Left ventricle myocardium superior (tissue), 1 donor: Measurements from ENCODE around the gene AGPAT1. TPM values are rescaled to one million over a fixed set of nuclear protein-coding genes. Genes with fewer than 3 reads are reported as not detected.

ENCODE experiments used
- ATAC-seq: fragments of 200-7000 bp; cut with Tn5 transposase; one replicate; pipeline ENCODE4 v1.9.1; 2020; ENCODE audit warnings: mild to moderate bottlenecking, moderate library complexity
- DNase-seq: peaks from one replicate; pipeline ENCODE4 v3.0.0-alpha.2; 2020
- intact Hi-C: fragments of 100-400 bp; cut with micrococcal nuclease; formaldehyde crosslinking; loops from one replicate; pipeline ENCODE4 v1.11.0; 2022
- total RNA-seq: library from RNA; stranded (reverse); fragmentation: NEBNext Ultra II Directional; extraction: Animal tissue kit (Norgen Biotek cat#: 25700); gene quantifications from one replicate; pipeline ENCODE4 v1.2.1, GENCODE V29; 2021
- donor health status: DM: no; HTN: yes; CAD: no; lungs with severe emphysema.

The AGPAT1 gene
- total RNA-seq, 1 donor from 2014 or later: 49.7 TPM

- intact Hi-C loops: loop anchor here (10.0 kb wide), 1 partner anchor 52 kb away; the partner anchor contains the start of gene ATF6B
- ATAC-seq (no peak), DNase-seq (no peak)
These were observed 745 bp upstream of the AGPAT1 start for GRCh38 chr6:32176476-32177182.

DNA sequence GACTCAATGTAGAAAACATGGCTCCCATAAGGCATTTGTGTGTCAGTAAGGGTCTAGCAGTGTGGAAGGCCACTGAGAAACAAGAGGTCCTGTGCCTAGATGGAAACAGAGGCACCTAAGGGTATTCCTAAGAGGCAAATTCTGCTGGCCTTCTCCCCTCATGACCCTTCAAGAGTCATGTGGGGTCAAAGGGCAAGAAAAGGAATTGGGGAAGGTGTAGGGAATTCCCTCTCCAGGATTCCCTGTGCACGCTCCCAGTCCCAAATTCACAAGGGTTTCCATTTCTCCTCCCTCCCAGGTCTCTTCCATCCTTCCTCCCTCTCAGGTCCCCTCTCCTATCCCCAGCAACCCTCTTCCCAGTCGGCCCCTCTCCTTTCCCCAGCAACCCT is 568 bp downstream of the AGPAT1 start:
- ATAC-seq: no peak
- DNase-seq: no peak
- intact Hi-C loops: loop anchor here (10.0 kb wide), 1 partner anchor 51 kb away; the partner anchor contains the start of gene ATF6B

- ATAC-seq (no peak), DNase-seq (no peak)
- intact Hi-C loops: loop anchor here (10.0 kb wide), 1 partner anchor 50 kb away; the partner anchor contains the start of gene ATF6B
These were observed 1.5 kb downstream of the AGPAT1 start for GRCh38 chr6:32174416-32174815.

- intact Hi-C loops: loop anchor here (10.0 kb wide), 1 partner anchor 48 kb away; the partner anchor contains the start of gene ATF6B
- ATAC-seq: no peak
- no peak for DNase-seq
These were observed 2.7 kb downstream of the AGPAT1 start for GRCh38 chr6:32173051-32173727.

DNA sequence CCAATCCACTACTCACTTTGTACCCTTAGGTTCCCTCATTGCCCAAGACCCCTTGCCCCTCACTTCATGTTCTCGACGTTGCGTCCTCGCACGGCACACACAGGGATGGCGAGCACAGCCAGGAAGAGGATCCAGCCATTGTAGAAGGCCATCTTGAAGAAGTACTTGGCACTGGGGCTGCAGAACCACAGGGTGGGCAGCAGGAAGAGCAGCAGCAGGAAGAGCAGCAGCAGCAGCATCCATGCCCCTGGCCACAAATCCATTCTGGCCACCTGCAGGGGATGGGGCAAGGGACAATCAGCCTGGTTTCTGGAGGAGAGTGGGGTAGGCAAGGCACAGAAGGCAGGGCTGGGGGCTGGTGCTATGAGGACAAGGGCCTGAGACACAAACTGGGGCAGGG is 4.7 kb downstream of the AGPAT1 start:
- no peak for DNase-seq
- intact Hi-C loops: loop anchor here (10.0 kb wide), 1 partner anchor 46 kb away; the partner anchor contains the start of gene ATF6B

GRCh38 chr6:32170294-32170693 is 5.6 kb downstream of the AGPAT1 start:
- intact Hi-C loops: loop anchor here (10.0 kb wide), 1 partner anchor 45 kb away; the partner anchor contains the start of gene ATF6B
- ATAC-seq (no peak), DNase-seq (no peak)

More for the DNA sequence above, 4.7 kb downstream of the AGPAT1 start:
- no peak for ATAC-seq

DNA sequence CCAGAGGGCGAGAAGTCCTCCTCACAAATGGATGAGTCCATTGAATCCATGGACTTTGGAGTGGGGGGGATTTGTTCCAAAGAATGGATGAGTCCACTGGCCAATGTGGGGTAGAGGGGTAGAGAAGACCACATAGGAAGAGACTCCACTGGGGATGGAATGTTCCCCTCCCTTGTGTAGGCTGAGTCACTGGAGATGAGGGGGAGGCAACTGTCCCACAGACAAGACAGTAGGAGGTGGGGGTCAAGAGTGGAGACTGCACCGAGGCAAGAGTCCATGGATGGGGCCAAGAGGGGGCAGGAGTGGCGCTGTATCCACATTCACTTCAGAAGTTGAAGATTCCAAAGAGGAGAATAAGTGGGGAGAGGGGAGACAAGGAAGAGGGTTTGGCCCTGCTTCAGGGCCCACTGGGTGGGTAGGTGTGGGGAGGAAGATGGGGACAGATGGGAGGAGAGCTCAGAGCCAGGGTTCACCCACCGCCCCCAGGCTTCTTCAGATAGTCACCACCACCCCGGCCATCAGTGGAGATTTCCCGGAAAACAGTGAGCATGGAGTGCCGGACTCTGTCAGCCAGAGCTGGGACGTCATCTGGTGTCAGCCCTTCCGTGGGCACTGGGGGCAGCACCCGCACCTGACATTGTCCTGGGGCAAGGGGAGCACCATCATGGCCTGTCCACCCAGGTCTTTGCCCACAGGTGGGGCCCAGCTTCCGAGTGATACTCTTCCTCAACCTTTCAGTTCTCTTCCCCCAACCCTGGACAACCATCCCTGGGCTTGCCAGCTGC is 6.9 kb downstream of the AGPAT1 start:
- intact Hi-C loops: no loop called here
- DNase-seq (no peak), ATAC-seq (no peak)

GRCh38 chr6:32168350-32168749 is 7.5 kb downstream of the AGPAT1 start:
- no peak for ATAC-seq
- DNase-seq: no peak
- intact Hi-C loops: no loop called here

DNA sequence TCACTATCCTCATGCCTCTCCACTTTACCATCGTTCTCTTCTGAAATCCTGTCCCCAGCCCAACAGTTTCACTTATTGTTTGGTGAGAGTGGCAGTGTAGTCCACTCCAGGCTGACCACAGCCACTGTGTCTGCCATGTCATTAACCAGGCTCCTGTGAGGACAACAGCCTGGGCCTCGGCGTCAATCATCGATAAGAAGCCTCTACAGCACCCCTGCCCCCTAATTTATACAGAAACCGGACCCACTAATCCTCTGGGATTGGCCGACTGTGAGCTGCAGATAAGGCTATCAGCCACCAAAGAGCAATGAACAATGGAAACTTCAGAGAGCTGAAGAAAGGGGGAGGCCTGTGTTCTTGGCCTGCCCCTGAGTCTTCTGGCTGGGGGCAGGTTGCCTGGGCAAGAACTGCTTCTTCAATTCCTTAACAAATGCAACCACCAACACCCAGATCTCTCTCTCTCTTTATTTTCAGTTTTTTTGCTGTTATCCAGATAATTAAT is 8.1 kb downstream of the AGPAT1 start:
- no peak for ATAC-seq

DNA sequence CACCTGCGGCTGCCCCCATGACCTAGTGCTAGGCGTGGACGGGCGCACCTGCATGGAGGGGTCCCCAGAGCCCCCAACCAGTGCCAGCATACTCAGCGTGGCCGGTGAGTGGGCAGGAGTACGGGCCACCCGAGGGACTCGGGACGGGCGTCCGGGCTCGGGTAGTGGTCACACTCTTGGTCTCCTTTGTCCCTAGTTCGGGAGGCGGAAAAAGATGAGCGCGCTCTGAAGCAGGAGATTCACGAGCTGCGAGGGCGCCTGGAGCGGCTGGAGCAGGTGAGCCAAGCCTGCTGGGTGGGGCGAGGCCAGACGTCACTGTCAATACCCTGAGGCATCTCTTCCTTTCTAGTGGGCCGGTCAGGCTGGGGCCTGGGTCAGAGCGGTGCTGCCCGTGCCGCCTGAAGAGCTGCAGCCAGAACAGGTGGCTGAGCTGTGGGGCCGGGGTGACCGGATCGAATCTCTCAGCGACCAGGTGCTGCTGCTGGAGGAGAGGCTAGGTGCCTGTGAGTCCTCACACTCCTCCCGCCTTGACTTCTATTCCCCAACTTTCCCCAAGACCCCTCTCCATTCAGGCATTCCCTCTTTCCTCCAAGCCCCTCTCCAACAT is 8.6 kb downstream of the AGPAT1 start:
- intact Hi-C loops: no loop called here
- ATAC-seq (no peak), DNase-seq (no peak)

More for the DNA sequence above, 8.1 kb downstream of the AGPAT1 start:
- DNase-seq: no peak
- intact Hi-C loops: no loop called here

DNA sequence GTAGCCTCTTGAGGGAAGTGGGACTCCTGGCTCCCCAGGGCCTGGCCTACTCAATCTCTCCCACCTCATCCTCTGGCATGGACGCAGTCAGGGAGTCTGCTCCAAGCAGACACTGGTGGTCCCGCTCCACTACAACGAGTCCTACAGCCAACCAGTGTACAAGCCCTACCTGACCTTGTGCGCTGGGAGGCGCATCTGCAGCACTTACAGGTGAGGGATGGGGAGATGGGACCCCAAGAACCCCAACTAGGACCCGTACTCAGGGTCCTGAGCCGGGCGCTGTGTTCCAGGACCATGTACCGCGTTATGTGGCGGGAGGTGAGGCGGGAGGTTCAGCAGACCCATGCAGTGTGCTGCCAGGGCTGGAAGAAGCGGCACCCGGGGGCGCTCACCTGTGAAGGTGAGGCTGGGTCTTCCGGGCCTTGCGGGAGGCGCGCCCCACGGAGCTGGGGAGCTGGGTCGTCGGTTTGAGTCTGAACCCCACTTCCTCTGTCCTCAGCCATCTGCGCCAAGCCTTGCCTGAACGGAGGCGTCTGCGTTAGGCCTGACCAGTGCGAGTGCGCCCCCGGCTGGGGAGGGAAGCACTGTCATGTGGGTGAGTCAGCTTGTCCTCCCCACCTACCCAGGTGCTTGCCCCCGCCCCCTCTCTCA is 9.3 kb downstream of the AGPAT1 start:
- ATAC-seq (no peak), DNase-seq (no peak)
- intact Hi-C loops: no loop called here

DNA sequence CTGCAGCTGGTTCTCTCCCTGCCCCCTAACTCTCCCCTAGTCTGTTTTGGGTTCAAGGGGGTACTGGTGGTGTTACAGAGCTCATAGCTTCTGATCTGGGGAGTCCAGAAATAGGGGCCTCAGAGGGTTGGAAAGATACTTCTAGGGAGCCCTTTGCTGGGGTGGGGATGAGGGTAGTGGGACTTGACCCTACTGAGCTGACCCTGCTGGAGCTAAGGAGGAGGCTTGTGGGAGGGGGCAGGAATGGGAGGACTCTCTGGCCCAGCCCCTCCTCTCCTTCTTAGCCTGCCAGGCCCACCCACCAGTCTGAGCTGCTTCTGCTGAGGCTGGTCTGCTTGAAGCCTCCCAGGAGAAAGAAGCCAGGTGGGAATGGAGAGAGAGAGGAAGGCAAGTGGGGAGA is 11.6 kb downstream of the AGPAT1 start, which contains the start of gene EGFL8:
TSS of gene EGFL8 (plus strand) at position 301 of the 400 bp plus-strand sequence. CDS start 1,571 bp downstream, outside the sequence.
- DNase-seq (no peak), ATAC-seq (no peak)
- intact Hi-C loops: no loop called here

GRCh38 chr6:32163559-32164258 is 12.2 kb downstream of the AGPAT1 start:
- intact Hi-C loops: no loop called here
- ATAC-seq: peak; percentile 49
- DNase-seq: no peak

DNA sequence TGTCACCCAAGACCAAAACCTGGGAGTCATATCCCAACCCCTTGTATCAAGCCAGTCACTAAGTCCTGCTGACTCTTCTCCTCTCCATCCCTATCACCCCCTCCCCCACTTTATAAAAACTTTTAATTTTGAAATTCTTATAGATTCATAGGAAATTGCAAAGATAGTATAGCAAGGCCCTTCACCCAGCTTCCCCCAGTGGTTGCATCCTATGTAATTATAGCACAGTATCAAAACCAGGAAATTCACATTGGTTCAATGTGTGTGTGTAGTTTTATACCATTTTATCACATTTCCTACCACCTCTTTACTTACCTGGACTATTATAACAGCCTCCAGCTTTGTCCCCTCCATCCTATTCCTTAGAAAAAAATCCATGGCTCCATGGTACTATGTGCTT is 17.8 kb downstream of the AGPAT1 start:
- no peak for DNase-seq
- ATAC-seq: no peak
- intact Hi-C loops: no loop called here

GRCh38 chr6:32156891-32157290 is 19.0 kb downstream of the AGPAT1 start:
- intact Hi-C loops: no loop called here
- ATAC-seq: no peak
- no peak for DNase-seq

DNA sequence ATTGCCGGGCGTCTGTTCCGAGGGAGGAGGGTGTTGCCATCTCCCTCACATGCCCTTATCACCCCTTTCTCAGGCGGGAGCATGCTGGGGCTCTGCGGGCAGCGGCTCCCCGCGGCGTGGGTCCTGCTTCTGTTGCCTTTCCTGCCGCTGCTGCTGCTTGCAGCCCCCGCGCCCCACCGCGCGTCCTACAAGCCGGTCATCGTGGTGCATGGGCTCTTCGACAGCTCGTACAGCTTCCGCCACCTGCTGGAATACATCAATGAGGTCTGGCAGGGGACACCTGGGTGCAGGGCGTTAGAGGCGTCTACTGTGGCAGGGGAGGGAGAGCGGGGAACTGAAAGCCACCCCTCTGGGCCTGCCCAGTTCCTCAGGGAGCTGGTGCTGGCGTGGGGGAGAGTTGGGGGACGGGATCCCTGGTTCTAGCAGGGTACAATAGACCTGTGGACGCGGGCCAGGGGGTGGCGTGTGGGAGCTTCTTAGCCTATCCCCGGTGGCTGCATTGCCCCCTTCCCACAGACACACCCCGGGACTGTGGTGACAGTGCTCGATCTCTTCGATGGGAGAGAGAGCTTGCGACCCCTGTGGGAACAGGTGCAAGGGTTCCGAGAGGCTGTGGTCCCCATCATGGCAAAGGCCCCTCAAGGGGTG is 21.2 kb downstream of the AGPAT1 start:
- ATAC-seq (peak; percentile 70), DNase-seq (peak; percentile 75)
- intact Hi-C loops: no loop called here
